GM19324 (cell line): Measurements from ENCODE around the gene GRIN1.

Experiments used
- ATAC-seq: cut with Tn5 transposase; IDR thresholded peaks from one replicate; pipeline ENCODE4 v1.9.1; 2021; ENCODE audit warnings: mild to moderate bottlenecking, moderate library complexity; ENCODE audit not compliant: unreplicated experiment, low FRiP score

The GRIN1 gene

DNA sequence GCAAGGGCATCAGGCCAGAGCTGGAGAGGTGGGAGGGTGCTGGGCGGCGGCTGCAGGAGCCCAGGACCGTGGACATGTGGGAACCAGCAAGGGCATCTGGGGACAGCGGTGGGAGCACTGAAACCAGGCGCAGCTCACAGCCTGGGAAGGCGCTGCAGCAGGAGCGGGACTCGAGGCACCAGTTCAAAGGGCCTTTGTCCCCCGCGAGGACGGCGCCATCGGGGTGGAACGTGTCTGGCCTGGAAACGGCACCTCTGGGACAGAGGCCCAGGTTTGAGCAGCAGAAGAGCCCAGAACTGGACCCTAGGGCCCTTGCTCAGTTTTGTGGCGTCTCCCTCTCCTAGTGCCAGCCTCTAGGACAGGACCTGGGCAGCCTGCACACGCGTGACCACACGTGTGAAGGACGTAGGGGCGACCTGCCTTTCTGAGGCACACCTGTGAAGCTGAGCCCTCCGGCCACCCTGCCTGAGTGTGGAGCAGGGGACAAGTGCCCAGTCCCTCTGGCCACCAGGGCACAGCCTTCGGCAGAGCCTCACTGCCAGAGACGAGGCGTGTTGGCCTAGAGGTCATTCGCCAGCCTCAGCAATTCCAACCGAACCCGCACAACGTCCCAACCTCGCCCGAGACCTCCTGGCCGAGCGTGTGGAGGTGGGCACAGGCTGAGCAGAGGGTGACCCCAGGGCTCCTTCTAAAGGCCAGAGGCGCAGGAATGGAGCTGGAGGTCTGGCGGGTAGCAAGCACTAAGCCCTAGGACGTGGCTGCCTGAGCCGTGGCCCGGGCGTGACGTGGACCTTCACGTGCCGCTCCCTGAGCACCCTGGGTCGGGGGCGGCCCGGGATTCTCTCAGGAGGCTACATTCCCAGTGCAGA, 35.1 kb downstream of the GRIN1 start:
- ATAC-seq = no peak

DNA sequence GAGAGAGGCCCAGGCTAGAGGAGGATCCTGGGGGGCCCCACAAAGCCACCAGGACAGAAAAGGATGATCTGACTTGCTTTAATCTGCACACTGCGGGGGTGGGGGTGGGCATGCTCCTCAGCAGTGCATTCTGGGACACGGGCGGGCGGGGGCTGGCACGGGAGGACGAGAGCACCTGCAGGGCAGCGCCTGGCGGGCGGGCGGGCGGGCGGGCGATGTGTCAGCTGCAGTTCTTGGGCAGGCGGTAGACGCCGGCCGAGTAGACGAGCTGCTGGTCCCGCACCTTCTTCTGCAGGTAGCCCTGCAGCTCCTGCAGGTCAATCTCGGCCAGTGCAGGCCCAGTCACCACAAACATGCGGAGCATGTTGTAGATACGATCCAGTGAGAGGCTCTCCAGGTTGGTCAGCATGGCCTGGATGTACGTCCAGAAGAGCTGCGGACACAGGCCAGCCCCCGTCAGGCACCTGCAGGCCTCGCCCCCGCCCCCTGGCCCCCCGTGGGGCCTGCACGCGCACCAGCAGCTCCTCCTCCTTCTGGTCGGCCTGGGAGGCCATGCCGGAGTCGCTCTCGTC, 35.9 kb downstream of the GRIN1 start:
- ATAC-seq = no peak

DNA sequence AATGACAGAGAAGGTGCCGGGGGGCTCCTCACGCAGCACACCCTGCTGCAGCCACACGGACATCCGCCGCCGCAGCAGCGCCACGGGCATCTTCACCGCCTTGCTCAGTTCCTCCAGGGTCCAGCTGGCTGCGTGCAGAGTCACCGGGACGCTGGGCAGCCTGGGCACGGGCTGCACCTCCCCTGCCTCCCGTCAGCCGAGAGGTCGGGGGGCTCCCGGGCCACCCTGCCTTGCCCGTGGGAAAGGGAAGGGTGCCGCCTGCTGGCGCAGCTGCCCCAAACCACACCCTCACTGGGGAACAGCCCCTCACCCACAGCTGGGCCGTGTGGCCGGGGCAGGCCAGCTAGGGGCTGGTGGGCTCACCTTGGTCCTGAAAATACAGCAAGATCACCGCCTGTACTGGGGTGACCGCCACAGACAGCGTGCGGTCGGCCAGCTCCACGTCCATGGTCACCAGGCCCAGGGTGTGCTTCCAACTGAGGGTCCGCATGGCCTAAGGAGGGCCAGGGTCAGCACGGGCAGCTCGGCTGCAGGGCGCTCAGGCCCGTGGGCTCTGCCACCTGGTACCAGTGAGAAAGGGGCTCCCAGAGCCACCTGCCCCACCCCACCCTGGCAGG, 36.5 kb downstream of the GRIN1 start:
- ATAC-seq = no peak

DNA sequence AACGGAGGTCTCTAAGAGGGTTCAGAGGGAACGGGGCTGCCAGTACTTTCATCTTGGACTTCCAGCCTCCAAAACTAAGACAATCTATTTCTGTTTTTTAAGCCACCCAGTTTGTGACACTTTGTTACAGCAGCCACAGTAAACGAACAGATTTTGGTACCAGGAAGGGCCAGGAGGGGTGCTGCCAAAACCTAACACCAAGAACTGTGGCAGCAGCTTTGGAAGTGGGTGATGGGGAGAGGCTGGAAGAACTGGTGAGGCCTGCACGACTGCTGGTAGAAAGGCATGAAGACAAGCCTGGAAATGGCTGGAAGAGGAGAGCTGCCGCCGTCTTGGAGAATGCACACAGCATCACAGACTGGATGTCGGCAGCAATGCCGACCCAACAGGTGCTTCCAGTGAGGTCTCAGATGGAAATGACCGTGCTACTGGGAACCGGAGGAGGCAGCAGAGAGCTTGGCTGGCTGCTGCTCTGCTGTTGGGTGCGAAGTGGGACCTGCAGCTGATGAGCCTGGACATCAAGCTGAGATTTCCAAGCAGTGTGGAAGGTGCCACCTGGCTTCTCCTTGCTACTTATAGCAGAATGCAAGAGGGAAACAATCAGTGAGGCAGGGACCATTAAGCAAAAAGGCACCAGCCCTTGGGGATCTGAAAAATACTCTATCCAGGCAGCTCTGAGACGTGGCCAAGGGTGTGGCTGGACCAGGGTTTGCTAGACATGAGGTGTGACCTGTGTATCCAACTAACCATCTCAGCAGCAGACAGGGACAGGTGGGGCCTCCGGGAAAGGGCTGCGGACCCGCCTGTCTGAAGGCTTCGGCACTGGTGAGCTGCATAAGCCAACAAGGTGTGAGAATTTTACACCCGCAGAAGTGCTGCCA, 37.6 kb downstream of the GRIN1 start:
- ATAC-seq = no peak

DNA sequence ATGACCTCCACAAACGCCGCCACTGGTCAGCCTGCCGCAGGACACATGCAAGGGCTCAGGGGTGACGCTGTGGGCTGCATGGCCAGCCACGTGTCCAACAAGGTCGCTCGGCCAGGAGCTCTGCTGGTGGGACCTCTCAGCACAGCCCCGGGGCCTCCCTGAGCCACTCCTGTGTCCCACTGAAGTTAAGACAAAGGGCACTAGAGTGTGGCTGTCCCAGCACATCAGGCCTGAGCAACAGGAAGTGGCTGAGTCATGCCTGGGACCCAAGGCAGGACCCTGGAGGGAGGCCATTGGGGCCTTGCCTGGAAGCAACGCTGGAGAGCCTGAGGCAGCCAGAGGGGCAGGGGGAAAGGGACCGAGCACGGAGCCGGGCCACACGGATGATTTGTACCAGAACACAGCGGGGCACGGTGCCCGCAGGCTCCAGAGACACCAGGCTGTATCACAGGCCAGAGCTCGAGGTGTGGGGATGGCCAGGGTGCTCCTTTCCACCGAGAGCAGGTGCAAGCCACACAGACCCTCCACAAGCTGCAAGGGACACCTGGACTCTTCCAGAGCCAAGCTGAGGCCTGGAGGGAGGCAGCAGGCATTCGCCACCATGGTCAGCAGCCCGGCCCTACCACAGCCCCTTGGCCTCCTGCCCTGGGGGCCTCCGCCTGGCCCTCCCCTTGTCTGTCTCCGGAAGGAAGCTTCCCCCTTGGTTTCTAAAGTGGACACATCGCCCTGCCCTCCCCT, 39.4 kb downstream of the GRIN1 start:
- no peak for ATAC-seq

DNA sequence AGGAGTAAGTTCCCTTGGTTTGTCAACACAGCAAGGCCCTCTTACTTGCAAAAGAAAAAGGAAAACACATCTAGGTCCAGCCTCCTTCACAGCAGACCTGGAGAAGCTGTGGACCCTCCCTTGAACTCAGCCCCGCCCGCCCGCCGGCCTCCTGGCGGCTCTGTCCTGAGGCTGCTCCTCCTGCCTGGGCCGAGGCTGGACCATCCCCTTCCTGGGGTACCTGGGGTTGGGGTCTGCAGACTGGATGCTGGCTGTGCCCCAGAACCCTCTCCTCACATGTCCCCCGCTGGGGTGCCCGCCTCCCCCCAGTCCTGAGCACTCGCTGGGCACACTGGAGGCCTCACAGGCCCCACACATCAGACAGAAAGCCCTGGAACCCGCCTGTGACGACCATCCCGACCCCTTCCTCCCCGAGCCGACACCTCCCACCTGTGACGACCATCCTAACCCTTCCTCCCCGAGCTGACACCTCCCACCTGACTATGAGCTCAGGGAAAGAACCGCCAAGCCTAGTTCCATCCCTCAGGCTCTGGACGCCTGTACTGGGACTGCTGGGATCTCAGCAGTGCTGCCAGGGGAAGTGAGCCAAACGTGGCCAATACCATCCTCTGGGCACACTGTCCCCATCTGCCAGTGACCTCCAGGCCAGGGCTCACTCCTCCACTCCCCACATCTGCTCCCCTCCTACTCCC, 40.1 kb downstream of the GRIN1 start:
- ATAC-seq = no peak

- no peak for ATAC-seq
These were observed 40.8 kb downstream of the GRIN1 start for GRCh38 chr9:137179761-137180160.

- ATAC-seq = no peak
These were observed 41.5 kb downstream of the GRIN1 start for GRCh38 chr9:137180491-137180890.

- ATAC-seq = no peak
These were observed 42.7 kb downstream of the GRIN1 start for GRCh38 chr9:137181680-137182079.

DNA sequence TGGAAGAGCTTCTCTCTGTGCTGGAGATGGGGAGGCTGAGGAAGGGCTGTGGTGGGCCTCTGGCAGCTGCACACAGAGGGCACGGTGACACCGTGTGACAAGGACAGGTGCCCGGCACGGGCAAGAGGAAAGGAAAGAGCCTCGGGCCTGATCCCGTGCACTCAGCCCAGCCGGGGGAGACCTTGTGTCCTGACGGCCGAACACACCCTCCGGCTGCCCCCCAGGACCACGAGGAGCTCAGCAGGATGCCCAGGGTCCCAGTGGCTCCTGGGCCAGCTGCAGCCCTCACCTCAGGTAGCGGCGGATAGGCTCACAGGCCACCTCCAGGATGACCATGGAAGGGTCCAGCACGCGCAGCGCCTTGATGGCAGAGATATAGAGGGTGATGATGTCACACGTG, 43.9 kb downstream of the GRIN1 start:
- no peak for ATAC-seq

GRCh38 chr9:137183980-137184595, 45.1 kb downstream of the GRIN1 start:
- no peak for ATAC-seq

DNA sequence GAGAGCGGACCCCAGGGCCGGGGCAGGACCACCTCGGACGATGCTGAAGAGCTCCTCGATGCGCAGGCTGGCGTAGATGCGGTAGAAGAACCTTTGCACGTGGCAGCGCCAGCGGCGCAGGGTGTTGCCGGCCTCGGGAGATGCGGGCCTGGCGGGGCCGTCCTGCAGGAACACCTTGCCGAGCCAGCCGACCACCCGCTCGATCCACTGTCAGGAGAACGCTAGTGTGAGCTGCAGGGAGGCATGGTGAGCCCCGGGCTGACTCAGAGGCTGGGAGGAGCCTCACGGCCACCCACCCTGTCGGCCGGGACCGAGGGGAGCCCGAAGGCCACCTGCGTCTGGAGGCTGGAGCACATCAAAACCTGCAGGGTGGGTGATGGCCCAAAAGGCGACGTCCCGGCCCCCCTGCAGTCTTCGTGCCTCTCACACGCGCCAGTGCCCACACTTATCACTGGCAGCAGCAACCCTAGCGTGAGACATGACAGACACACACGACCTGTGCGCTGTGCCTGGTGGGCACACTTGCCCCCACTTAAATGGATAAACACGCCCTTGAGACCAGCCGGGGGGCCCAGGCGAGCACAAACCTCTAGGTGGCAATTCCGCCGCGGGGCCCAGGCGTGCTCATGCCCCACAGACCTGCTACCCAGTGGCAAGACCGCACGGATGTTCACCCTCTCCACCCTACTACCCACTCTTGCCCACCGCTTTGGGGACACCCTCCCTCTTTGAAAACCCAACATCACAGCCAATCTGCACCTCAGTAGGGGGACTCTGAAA, 46.1 kb downstream of the GRIN1 start:
- ATAC-seq = no peak

DNA sequence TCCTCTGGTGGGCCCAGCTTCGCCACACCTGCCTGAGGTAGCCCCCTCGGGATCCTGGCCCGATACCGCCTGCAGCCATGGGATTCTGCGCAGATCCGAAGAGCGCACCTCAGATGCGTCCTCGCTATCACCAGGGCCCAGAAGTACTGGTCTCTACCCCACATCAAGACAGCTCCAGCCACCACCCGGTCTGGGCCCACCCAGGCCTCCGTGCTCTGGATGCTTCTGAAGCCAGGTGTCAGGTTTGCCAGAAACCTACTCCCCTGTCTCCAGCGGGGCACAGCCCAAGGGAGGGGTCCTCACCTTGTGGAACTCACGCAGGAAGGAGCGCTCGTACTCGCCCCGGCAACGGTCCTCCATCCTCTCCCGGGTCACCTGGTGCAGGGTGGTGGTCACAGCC, 47.0 kb downstream of the GRIN1 start:
- ATAC-seq = no peak

- no peak for ATAC-seq
These were observed 47.4 kb downstream of the GRIN1 start for GRCh38 chr9:137186385-137186784.

GRCh38 chr9:137187386-137187785, 48.4 kb downstream of the GRIN1 start:
- no peak for ATAC-seq

- ATAC-seq = no peak
These were observed 49.1 kb downstream of the GRIN1 start for GRCh38 chr9:137188086-137188489.

- ATAC-seq = peak; percentile 86
These were observed 49.7 kb downstream of the GRIN1 start, which contains the start of the genes ANAPC2 and SSNA1 for GRCh38 chr9:137188490-137189296. Gene ANAPC2, minus strand, starts transcription at chr9:137188560. Its CDS starts 28 bp downstream, at chr9:137188532. Gene SSNA1, plus strand, starts transcription at chr9:137188676. Its CDS starts 51 bp downstream, at chr9:137188727.
